Stomach smooth muscle (tissue), 2 donors: ENCODE results near the gene FAM229A.
"Not testable (repeated sequence)": the region's sequence is repeated elsewhere in the genome, so short reads cannot be mapped to it uniquely, and the experiment has no call there.

Experiments used
- H3K27ac ChIP-seq: one replicate; pipeline ENCODE4 v1.7.0; 2013; ENCODE audit warnings: mild to moderate bottlenecking, low read length, inconsistent platforms
- H3K27me3 ChIP-seq, 2 donors: one replicate each; pipeline ENCODE4 v1.7.0; 2013; ENCODE audit warnings: low read length in 2 of 2; ENCODE audit not compliant: insufficient read depth in 2 of 2, control insufficient read depth in 1 of 2
- H3K36me3 ChIP-seq, 2 donors: one replicate each; pipeline ENCODE4 v1.7.0; 2013; ENCODE audit warnings: low read length in 2 of 2; ENCODE audit not compliant: control insufficient read depth in 2 of 2, insufficient read depth in 2 of 2
- H3K4me1 ChIP-seq: one replicate; pipeline ENCODE4 v1.7.0; 2013; ENCODE audit warnings: low read length; ENCODE audit not compliant: control insufficient read depth, insufficient read depth
- H3K4me3 ChIP-seq, 2 donors: one replicate each; pipeline ENCODE4 v1.7.0; 2013; ENCODE audit warnings: low read length in 2 of 2
- H3K9ac ChIP-seq, 2 donors: one replicate each; pipeline ENCODE4 v1.7.0; 2013; ENCODE audit warnings: low read length in 2 of 2, mild to moderate bottlenecking in 1 of 2
- H3K9me3 ChIP-seq, 2 donors: one replicate each; pipeline ENCODE4 v1.7.0; 2013; ENCODE audit warnings: low read length in 2 of 2; ENCODE audit not compliant: control insufficient read depth in 2 of 2
- donor health status: healthy.
- donor health status: Pancreatic carcinoma.

Gene FAM229A, protein sequence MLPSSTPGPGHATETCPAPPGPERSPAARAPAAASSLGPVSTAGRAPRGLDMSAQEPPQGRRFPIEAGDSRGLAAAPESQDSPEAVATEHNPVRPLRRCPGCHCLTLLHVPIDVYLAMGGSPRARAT

DNA sequence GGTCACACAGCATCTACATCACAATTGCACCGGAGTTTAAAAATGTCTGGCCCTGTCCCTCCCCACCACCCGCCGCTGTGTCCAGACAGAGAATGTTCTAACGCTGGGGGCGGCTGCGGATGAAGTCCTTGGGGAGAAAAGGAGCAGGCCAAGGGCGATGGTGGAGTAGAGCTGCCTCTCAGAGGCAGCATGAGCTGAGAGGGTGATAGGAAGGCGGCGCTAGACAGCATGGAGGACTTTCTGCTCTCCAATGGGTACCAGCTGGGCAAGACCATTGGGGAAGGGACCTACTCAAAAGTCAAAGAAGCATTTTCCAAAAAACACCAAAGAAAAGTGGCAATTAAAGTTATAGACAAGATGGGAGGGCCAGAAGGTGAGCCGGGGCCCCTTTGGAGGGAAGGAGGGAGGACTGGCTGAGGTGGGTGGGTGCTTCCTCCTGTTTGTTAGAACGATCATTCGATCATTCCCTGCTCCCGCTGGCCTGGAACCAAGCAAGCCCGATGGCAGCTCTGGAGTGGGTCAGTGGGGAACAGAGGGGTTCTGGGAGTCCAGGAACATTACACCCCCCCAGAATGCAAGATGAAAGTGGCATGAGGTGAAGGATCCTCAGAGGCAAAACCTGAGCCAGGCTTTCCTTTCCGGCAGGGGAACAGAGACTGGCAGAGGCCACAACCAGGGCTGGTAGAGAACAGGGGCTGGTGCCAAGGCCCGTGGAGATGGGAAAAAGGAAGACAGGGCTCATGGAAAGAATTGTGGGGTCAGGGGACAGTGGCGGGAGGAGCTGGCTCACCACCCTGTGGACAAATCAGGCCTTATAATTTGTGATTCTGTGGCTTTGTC lies at the start of gene FAM229A, which contains the start of gene TSSK3:
FAM229A (minus strand) TSS at position 12 of the 840 bp plus-strand sequence. CDS start 394 bp downstream, outside the sequence.
TSSK3 (plus strand) TSS at position 66 of the 840 bp plus-strand sequence; CDS start at position 229, 163 bp downstream.
- no peak within 1 kb of the TSS for H3K27ac ChIP-seq
- H3K27me3 ChIP-seq, result no peaks in the 10 kb centered on the region
- H3K4me3 ChIP-seq, result peak within 1 kb of the TSS; percentile 35 to 70
- H3K4me1 ChIP-seq, result peaks cover 17% of the 10 kb centered on the region
- H3K9me3 ChIP-seq, result no peaks in the 10 kb centered on the region
- H3K9ac ChIP-seq, result peak within 1 kb of the TSS in 1 of 2 donors; percentile 51
- peaks cover 29 to 31% of the 10 kb centered on the region in 2 donors for H3K36me3 ChIP-seq

DNA sequence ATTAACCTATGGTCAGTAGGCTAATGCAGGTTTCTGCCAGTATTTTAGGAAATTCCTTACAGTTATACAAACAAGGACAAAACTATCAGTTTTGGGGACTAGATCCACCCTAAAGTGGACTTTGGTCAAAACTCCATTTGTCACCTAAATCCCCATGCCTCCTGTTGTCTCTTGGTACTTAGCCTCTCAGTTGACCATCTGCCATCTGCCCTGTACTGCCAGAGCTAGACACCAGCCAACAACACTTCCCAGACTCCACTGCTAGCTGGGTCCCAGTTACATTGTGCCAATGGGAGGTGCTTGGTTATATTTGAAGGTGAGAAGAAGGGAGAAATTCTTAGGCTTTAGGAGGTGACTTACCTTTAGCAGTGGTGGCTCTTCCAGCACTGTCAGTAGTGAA lies 49.0 kb upstream of the FAM229A start:
- H3K4me3 ChIP-seq, result no peak overlapping the region
- H3K9ac ChIP-seq, result no peak overlapping the region
- no peak overlapping the region for H3K27ac ChIP-seq
- H3K4me1 ChIP-seq, result no peaks in the 10 kb centered on the region
- H3K9me3 ChIP-seq, result peaks cover 0 to 6% of the 10 kb centered on the region in 2 donors
- no peaks in the 10 kb centered on the region for H3K27me3 ChIP-seq
- no peaks in the 10 kb centered on the region for H3K36me3 ChIP-seq

DNA sequence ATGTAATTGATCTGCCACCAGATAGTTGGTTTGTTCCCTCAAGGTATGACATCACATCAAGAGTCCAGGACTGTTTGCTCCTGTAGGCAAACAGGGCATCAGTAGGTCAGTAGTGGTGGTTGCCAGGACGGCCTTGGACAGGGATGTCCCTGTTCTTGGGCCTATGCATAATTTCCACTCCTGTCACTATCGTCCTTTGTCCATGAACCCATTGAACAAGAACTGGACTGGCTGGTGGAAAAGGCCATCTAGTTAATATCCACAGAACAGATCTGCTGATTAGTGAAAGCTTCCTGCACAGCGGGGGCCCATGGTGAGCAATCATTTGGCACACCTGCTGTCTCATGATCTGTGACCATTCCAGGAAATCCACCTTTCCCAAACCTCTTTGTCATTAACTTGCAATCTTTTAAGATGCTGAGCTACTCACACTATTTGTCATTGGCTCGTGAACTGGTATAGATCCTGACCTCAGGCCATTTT lies 44.4 kb upstream of the FAM229A start:
- Histone ChIP-seq H3K9me3 (no peaks in the 10 kb centered on the region), H3K4me1 (no peaks in the 10 kb centered on the region), H3K27me3 (no peaks in the 10 kb centered on the region), H3K27ac (no peak overlapping the region), H3K36me3 (no peaks in the 10 kb centered on the region), H3K9ac (no peak overlapping the region), H3K4me3 (no peak overlapping the region)

DNA sequence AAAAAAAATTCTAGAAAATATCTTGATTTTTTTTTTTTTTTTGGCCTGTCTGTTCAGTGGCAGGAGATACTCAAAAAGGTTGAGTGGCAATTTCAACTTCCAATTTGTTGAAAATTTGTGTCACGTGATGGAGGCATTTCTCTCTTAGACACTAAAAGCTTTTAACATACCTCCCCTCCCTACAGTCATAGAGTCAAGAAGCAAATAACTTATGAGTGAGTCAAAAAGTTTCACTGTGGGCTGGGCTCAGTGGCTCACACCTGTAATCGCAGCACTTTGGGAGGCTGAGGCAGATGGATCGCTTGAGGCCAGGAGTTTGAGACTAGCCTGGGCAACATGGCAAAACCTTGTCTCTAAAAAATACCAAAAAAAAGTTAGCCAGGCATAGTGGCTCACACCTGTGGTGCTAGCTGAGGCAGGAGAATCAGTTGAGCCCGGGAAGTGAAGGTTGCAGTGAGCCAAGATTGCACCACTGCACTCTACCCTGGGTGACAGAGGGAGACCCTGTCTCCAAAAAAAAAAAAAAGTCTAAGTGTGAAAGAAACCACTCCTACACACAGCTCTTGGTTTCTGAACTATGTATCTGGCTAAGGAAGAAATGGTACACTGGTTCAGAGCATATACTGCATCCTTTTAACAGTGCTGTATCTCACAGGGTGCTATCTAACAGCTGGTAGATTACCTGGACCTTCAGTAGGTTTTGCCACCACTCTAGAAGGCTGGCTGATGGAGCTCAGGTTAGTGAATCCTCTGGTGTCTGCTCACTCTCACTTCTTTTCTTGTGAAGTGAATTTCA lies 43.6 kb upstream of the FAM229A start:
- Histone ChIP-seq H3K9ac (no peak overlapping the region), H3K9me3 (no peaks in the 10 kb centered on the region), H3K27ac (no peak overlapping the region), H3K4me1 (peaks cover 4% of the 10 kb centered on the region), H3K27me3 (no peaks in the 10 kb centered on the region), H3K36me3 (no peaks in the 10 kb centered on the region), H3K4me3 (no peak overlapping the region)

DNA sequence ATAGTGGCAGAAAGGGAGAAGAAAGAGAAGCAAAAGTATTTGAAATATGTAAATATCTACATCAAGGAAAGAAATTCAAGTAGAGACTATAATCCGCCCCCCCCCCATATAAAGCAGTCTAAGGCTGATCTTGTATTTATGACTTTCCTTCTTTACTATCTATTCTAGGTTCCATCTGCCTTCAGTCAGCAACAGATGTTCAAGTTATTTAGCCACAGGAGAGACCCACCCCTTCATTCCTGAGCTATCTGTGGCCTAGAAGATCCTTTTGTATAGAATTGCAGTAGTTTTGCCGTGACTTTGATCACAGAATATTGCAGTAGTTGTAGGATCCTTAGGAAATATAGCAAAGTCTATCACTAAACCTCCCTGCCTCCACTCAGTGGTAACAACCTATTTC lies 42.7 kb upstream of the FAM229A start:
- Histone ChIP-seq H3K27ac (no peak overlapping the region), H3K4me3 (no peak overlapping the region), H3K9ac (no peak overlapping the region), H3K9me3 (no peaks in the 10 kb centered on the region), H3K27me3 (no peaks in the 10 kb centered on the region), H3K36me3 (no peaks in the 10 kb centered on the region), H3K4me1 (peaks cover 7% of the 10 kb centered on the region)

DNA sequence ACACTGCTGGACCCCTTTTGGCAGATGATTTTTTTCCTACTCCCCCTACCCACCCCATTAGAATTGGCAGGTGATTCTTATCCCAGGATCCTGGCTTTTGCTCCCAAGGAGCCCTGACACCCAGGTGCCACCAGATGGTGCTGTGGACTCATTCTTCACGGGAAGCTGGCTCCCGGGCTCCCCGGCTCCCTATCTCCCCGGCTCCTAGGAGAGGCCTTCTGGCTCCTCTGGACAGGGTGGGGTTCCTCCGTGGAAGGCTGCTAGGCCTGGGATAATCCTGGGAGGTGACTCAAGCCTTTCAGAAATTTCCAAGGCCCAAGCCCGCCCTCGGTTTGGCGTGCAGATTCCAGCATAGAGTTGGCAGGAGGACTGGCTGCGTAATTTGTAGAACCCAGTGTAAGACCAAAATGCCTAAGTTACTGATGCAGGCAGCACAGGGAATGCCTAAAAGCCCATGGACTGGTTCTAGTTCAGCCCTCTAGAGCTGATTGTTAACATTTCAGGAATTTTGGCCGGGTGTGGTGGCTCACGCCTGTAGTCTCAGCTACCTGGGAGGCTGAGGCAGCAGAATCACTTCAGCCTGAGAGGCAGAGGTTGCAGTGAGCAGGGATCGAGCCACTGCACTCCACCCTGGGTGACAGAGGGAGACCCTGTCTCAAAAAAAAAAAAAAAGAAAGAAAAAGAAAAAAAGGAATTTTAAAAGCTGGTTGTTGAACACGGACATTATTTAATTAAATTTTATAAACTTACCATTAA lies 38.8 kb upstream of the FAM229A start:
- Histone ChIP-seq H3K9me3 (no peaks in the 10 kb centered on the region), H3K27me3 (no peaks in the 10 kb centered on the region), H3K4me1 (peaks cover 7% of the 10 kb centered on the region), H3K4me3 (peak overlapping the region in 1 of 2 donors; percentile 52), H3K36me3 (no peaks in the 10 kb centered on the region), H3K9ac (peak overlapping the region; percentile 37 to 64), H3K27ac (peak overlapping the region; percentile 62)

DNA sequence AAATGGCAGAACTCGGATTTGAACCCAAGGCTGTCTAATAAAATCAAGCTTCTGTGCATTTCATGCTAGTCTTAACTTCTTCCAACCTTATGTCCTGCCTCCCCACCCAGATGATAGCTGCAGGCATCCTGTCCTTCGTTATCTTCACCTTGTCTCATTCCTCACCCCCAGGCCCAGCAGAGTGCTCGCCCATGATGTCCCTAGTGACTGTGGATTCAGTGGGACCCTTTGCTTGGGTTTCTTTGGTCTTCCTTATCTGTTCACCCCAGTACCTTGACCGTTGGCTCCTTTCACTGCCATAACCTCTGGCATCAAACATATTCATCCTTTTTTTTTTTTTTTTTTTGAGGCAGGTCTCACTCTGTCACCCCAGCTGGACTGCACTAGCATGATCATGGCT lies 37.6 kb upstream of the FAM229A start:
- H3K36me3 ChIP-seq, result no peaks in the 10 kb centered on the region
- H3K27me3 ChIP-seq, result no peaks in the 10 kb centered on the region
- H3K9me3 ChIP-seq, result no peaks in the 10 kb centered on the region
- no peak overlapping the region for H3K27ac ChIP-seq
- no peak overlapping the region for H3K9ac ChIP-seq
- no peak overlapping the region for H3K4me3 ChIP-seq
- peaks cover 10% of the 10 kb centered on the region for H3K4me1 ChIP-seq

DNA sequence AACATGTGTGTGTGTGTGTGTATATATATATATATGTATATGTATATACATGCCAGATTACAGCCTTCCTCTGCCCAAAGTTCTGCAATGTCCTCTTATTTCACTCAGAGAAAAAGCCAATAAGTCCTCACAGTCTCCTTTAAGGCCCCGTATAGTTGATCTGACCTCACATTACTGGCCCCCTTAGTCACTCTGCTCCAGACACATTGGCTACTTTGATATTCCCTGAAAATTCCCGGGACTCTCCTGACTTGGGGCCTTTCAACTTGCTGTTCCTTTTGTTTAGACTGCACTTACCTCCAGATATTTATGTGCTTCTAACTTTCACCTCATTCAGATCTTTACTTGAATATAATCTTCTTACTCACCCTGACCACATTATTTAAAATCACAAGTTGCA lies 36.1 kb upstream of the FAM229A start:
- Histone ChIP-seq H3K27ac (no peak overlapping the region), H3K9me3 (no peaks in the 10 kb centered on the region), H3K36me3 (no peaks in the 10 kb centered on the region), H3K4me3 (no peak overlapping the region), H3K4me1 (peaks cover 12% of the 10 kb centered on the region), H3K9ac (no peak overlapping the region), H3K27me3 (no peaks in the 10 kb centered on the region)

DNA sequence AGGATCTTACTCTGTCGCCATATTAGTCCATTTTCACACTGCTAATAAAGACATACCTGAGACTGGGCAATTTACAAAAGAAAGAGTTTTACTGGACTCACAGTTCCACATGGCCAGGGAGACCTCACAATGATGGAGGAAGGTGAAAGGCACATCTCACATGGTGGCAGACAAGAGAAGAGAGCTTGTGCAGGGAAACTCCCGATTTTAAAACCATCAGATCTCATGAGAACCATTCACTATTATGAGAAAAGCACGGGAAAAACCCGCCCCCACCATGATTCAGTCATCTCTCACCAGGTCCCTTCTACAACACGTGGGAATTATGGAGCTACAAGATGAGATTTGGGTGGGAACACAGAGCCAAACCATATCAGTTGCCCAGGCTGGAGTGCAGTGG lies 34.2 kb upstream of the FAM229A start:
- not testable (repeated sequence) for H3K9me3 ChIP-seq, H3K9ac ChIP-seq, H3K36me3 ChIP-seq, H3K27ac ChIP-seq, H3K27me3 ChIP-seq, H3K4me3 ChIP-seq
- H3K4me1 ChIP-seq, result peaks cover 22% of the 10 kb centered on the region

DNA sequence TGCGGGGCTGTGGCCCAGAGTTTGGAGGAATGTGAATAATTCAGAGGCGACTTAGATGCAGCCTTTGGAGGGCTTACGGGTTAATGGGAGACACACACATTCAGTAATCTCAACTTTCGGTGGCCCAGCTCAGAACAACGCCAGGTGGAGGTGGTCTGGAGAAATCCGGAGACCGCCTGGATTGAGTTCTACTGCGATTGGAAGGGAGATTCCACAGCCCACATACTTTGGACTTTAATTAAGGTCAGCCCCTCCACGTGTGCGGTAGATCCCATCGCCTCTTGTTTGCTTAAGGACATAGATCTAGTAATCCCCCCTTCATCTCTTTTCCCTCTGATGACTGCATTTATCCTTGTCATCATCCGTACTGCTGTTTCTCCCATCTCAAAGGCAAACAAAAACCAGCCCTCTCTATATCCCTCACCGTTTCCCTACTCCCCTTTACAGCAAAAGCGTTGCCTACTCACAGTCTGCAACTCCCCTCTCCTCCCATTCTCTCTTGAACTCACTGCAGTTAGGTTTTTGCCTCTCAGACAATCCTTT lies 32.7 kb upstream of the FAM229A start:
- Histone ChIP-seq H3K27me3 (no peaks in the 10 kb centered on the region), H3K4me1 (peaks cover 17% of the 10 kb centered on the region), H3K9ac (peak overlapping the region; percentile 95 to 98), H3K4me3 (peak overlapping the region; percentile 92 to 98), H3K36me3 (peaks cover 9 to 13% of the 10 kb centered on the region in 2 donors), H3K9me3 (no peaks in the 10 kb centered on the region), H3K27ac (peak overlapping the region; percentile 96)
